Left lung (tissue), 10 donors: ENCODE measurements around the gene MYO18B. TPM values are rescaled to one million over a fixed set of nuclear protein-coding genes. Genes with fewer than 3 reads are reported as not detected.

Experiments used
- ATAC-seq: fragments of 200-7000 bp; cut with Tn5 transposase; one replicate; pipeline ENCODE4 v1.9.1; 2020; ENCODE audit warnings: moderate library complexity
- DNase-seq, 4 donors: peaks; one replicate each; pipeline ENCODE4 v3.0.0-alpha.2; 2013 to 2020
- H3K27ac ChIP-seq, 2 donors: fragments of 200-600 bp; sonication (generic) in 1 of 2; one replicate each; pipeline versions ENCODE4 v1.5.0 to v1.8.0; 2020 to 2021
- H3K27me3 ChIP-seq, 2 donors: fragments of 200-600 bp; sonication (generic) in 1 of 2; one replicate each; pipeline versions ENCODE4 v1.5.0 to v1.8.0; 2020 to 2021
- H3K36me3 ChIP-seq, 2 donors: fragments of 200-600 bp; sonication (generic) in 1 of 2; one replicate each; pipeline versions ENCODE4 v1.5.0 to v1.8.0; 2020 to 2021
- H3K4me1 ChIP-seq, 2 donors: fragments of 200-600 bp; one replicate each; pipeline ENCODE4 v1.8.0; 2021
- H3K4me3 ChIP-seq, 2 donors: fragments of 200-600 bp; sonication (generic) in 1 of 2; one replicate each; pipeline versions ENCODE4 v1.5.0 to v1.8.0; 2020 to 2021; ENCODE audit warnings: mild to moderate bottlenecking in 1 of 2
- H3K9me3 ChIP-seq, 2 donors: fragments of 200-600 bp; sonication (generic) in 1 of 2; one replicate each; pipeline versions ENCODE4 v1.5.0 to v1.8.0; 2020 to 2021
- intact Hi-C, 2 donors: fragments of 100-400 bp; cut with DNase I; formaldehyde crosslinking; loops; one replicate each; pipeline versions ENCODE4 v1.11.2 to v1.14.2; 2022
- polyA plus RNA-seq, 6 donors: library from polyadenylated mRNA; unstranded; fragments of 120-200 nt; gene quantifications; one replicate each; pipeline ENCODE4 v1.2.1, GENCODE V29; 2013; ENCODE audit not compliant: insufficient read length in 6 of 6
- total RNA-seq, 2 donors: library from RNA; stranded (reverse); fragmentation: NEBNext Ultra II Directional; extraction: Animal tissue kit (Norgen Biotek cat#: 25700); gene quantifications; one replicate each; pipeline ENCODE4 v1.2.1, GENCODE V29; 2021
- TF ChIP-seq, protein P1 (sequence below), 2 donors: fragments of 200-600 bp; sonication (generic) in 1 of 2; IDR thresholded peaks; one replicate each; pipeline versions ENCODE4 v1.5.0 to v1.8.0; 2021; ENCODE audit warnings: antibody characterized with exemption in 2 of 2
- donor health status: DM: no; HTN: yes; CAD: no.
- donor health status: DM: no; HTN: no; CAD: no.

Gene MYO18B
- total and polyA plus RNA-seq, 8 donors, result 0.06 to 0.37 (median 0.15) TPM

DNA sequence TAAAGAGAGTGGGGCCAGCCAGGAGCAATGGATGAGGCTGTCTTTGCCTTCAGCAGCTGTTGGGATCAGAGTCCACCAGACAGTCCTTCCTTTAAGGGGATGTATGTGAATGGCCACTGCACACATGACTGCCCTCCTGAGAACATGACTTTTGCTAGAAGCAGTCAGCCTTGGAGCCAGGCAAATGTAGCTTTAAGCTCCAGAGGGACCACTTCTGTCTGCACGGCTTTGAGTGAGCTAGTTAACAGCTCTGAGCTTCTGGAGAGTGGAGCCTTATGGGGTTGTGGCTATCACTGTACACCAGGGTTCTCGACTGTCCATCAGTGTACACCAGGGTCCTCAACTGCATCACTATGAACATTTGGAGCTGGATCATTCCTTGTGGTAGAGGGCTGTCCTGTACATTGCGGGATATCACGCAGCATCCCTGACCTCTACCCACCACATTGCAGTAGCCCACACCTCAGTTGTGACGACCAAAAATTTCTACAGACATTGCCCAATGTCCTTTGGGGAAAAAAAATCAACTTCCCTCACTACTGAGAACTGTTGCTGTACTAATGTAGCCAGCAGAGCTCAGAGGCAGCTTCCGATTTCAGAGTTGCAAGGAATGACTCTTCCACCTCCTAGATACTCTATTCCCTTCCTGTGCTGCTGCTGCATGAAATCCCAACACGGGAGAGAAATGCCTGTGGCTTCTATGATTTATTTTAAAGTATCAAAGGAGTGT is 169.4 kb downstream of the MYO18B start:
- intact Hi-C loops, result no loop called here
- TF ChIP-seq, protein P1, sequence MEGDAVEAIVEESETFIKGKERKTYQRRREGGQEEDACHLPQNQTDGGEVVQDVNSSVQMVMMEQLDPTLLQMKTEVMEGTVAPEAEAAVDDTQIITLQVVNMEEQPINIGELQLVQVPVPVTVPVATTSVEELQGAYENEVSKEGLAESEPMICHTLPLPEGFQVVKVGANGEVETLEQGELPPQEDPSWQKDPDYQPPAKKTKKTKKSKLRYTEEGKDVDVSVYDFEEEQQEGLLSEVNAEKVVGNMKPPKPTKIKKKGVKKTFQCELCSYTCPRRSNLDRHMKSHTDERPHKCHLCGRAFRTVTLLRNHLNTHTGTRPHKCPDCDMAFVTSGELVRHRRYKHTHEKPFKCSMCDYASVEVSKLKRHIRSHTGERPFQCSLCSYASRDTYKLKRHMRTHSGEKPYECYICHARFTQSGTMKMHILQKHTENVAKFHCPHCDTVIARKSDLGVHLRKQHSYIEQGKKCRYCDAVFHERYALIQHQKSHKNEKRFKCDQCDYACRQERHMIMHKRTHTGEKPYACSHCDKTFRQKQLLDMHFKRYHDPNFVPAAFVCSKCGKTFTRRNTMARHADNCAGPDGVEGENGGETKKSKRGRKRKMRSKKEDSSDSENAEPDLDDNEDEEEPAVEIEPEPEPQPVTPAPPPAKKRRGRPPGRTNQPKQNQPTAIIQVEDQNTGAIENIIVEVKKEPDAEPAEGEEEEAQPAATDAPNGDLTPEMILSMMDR (IDR thresholded peaks at IDR 0.05), result no peak
- Histone ChIP-seq H3K4me3 (no peak overlapping the region), H3K9me3 (no peaks in the 10 kb centered on the region), H3K27ac (no peak overlapping the region), H3K4me1 (no peaks in the 10 kb centered on the region), H3K36me3 (no peaks in the 10 kb centered on the region), H3K27me3 (peaks cover 0 to 44% of the 10 kb centered on the region in 2 donors)
- ATAC-seq (no peak), DNase-seq (no peak)

DNA sequence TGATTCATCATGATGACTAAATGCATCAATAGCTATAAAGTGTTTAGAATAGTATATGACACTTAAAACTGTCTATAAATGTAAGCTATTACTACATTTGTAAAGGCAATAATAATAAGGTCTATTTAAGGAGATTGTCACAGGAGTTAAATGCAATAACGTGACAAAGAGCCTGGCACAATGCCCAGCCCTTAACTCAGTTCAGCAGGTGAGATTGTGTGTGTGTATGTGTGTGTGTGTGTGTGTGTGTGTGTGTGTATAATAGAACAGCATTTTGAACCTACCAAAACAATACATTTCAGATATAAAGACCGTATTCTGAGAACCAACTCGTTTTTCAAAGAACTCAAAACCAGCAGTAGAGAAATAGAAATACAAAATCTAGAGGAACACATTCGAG is 177.5 kb downstream of the MYO18B start:
- no peak for DNase-seq

DNA sequence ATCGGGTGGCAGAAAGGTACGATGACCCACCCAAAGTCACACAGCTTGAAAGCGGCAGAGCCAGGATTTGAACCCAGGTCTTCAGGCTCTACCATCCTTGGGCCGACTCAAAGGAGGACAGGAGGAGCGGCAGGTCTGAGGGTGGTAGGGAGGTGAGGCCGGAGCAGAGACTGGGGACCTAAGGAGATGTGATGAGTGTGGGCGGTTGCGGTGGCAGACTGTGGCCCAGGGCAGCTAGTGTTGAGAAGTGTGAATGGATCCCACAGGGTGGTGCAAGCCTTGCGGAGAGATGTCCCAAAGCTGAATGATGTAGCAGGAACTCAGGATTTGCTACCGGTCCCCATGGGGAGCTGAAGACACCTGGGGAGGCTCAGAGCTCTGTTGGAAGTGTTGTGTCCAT is 180.2 kb downstream of the MYO18B start:
- H3K4me3 ChIP-seq, result no peak overlapping the region
- intact Hi-C loops, result no loop called here
- H3K27ac ChIP-seq, result no peak overlapping the region
- H3K4me1 ChIP-seq, result no peaks in the 10 kb centered on the region
- ATAC-seq (no peak), DNase-seq (no peak)
- H3K9me3 ChIP-seq, result no peaks in the 10 kb centered on the region
- TF ChIP-seq, protein P1 (IDR thresholded peaks at IDR 0.05), result no peak
- H3K36me3 ChIP-seq, result no peaks in the 10 kb centered on the region
- H3K27me3 ChIP-seq, result peaks cover 0 to 58% of the 10 kb centered on the region in 2 donors

More for the DNA sequence above, 177.5 kb downstream of the MYO18B start:
- TF ChIP-seq, protein P1 (IDR thresholded peaks at IDR 0.05), result no peak
- Histone ChIP-seq H3K27me3 (peaks cover 0 to 63% of the 10 kb centered on the region in 2 donors), H3K4me1 (no peaks in the 10 kb centered on the region), H3K27ac (no peak overlapping the region), H3K36me3 (no peaks in the 10 kb centered on the region), H3K4me3 (no peak overlapping the region), H3K9me3 (no peaks in the 10 kb centered on the region)
- no peak for ATAC-seq
- intact Hi-C loops, result no loop called here

DNA sequence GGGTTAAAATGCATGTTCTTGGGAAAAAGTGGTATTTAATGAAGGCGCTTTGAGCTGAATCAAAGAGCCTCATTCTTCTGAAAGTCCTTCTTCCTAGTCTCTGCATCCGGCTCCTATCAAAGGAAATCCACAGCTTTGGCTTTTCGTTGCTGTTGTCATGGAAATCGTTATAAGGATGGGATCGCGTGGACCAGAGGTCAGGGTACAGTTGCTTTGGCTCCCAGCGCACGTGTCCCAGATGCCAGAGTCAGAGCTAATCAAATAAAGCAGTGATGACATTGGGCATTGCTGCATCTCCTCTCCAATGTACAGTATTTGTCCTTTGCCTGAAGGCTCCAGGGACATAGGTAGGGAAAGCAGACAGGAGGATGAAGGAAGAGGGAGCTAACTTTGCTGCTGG is 181.9 kb downstream of the MYO18B start:
- intact Hi-C loops, result no loop called here
- no peaks in the 10 kb centered on the region for H3K4me1 ChIP-seq
- TF ChIP-seq, protein P1 (IDR thresholded peaks at IDR 0.05), result no peak
- DNase-seq, result no peak
- peaks cover 0 to 69% of the 10 kb centered on the region in 2 donors for H3K27me3 ChIP-seq
- no peaks in the 10 kb centered on the region for H3K9me3 ChIP-seq
- no peak overlapping the region for H3K27ac ChIP-seq
- no peak for ATAC-seq
- H3K36me3 ChIP-seq, result no peaks in the 10 kb centered on the region
- H3K4me3 ChIP-seq, result no peak overlapping the region

DNA sequence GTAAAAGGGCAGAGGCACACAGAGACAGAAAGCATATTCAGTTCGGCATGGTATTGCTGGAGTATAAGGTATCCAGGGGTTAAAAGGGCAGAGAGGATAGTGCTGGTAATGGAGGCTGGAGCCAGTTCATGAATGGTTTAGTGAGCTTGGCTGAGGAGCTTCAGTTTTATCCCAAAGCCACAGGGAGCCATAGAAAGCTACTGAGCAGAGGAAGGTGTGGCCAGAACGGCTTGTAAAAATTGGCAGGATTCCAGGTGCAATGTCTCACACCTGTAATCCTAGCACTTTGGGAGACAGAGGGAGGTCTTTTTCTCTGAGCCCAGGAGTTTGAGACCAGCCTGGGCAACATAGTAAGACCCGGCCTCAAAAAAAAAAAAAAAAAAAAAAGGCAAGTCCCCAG is 186.1 kb downstream of the MYO18B start:
- no peak for ATAC-seq
- no peaks in the 10 kb centered on the region for H3K36me3 ChIP-seq
- no peaks in the 10 kb centered on the region for H3K9me3 ChIP-seq
- H3K4me3 ChIP-seq, result no peak overlapping the region
- no peak overlapping the region for H3K27ac ChIP-seq
- intact Hi-C loops, result no loop called here
- no peaks in the 10 kb centered on the region for H3K4me1 ChIP-seq
- H3K27me3 ChIP-seq, result peaks cover 0 to 73% of the 10 kb centered on the region in 2 donors
- no peak for DNase-seq
- TF ChIP-seq, protein P1 (IDR thresholded peaks at IDR 0.05), result no peak
